GM21526 (cell line): ENCODE results near the gene SPDYE3.
"Not testable (repeated sequence)": the region's sequence is repeated elsewhere in the genome, so short reads cannot be mapped to it uniquely, and the experiment has no call there.

Experiments used
- ATAC-seq: cut with Tn5 transposase; IDR thresholded peaks from one replicate; pipeline ENCODE4 v1.9.1; 2021; ENCODE audit warnings: moderate library complexity; ENCODE audit not compliant: unreplicated experiment, low FRiP score

Gene SPDYE3

GRCh38 chr7:100307402-100307801 is at the start of gene SPDYE3:
SPDYE3 (plus strand) TSS chr7:100307702; CDS start chr7:100307886, 184 bp downstream.
- not testable (repeated sequence) for ATAC-seq

DNA sequence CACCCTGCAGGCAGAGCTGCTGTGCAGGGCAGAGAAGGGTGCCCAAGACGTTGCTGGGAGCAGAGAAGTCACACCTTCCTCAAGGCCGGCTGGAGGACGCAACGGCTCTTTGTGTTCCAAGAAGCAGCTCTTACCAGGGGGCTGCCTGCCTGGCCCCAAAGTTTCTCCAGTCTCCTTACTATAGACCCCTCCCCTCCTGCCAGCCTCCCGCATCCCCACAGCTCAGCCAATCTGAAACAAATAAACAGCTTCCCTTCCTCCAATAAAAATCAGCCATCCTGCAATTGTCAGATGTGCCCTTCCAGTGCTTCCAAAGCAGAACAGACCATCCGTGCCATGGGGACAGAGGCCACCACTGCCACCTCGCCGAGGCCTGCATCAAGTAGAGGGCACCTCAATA is 47.5 kb upstream of the SPDYE3 start:
- not testable (repeated sequence) for ATAC-seq

GRCh38 chr7:100262896-100263295 is 44.6 kb upstream of the SPDYE3 start:
- ATAC-seq: not testable (repeated sequence)

GRCh38 chr7:100264223-100264622 is 43.3 kb upstream of the SPDYE3 start:
- not testable (repeated sequence) for ATAC-seq

- not testable (repeated sequence) for ATAC-seq
Observed at GRCh38 chr7:100264669-100265165, 42.8 kb upstream of the SPDYE3 start.

DNA sequence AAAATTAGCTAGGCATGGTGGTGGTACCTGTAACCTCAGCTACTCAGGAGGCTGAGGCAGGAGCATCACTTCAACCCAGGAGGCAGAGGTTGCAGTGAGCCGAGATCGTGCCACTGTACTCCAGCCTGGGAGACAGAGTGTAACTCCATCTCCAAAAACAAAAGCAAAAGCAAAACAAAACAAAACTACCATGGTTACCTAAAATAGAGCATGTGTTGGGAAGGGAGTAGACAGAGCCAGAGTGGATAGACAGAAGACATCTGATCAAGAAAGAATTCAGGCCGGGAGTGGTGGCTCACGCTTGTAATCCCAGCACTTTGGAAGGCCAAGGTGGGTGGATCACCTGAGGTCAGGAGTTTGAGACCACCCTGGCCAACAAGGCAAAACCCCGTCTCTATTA is 41.7 kb upstream of the SPDYE3 start:
- not testable (repeated sequence) for ATAC-seq

GRCh38 chr7:100266576-100267354 is 40.7 kb upstream of the SPDYE3 start:
- ATAC-seq: no peak

DNA sequence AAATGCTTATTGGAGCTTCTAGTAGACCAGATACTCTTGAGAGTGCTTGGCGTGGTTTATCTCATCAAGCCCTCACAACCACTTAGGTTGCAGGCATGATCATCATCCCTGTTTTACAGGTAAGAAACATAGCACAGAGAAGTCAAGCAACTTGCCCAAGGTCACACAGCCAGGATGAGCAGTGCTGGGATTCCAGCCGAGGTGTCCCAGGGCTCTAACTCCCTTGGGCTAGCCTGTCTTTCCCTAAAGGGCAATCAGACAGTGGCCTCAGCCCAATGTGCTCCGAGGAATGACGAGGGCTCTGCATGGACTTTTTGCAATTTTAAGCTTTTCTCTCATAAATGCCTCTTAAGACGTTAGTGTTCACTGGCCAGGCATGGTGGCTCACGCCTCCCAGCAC is 39.9 kb upstream of the SPDYE3 start:
- no peak for ATAC-seq

GRCh38 chr7:100268882-100269281 is 38.6 kb upstream of the SPDYE3 start:
- not testable (repeated sequence) for ATAC-seq

GRCh38 chr7:100269306-100270045 is 38.0 kb upstream of the SPDYE3 start:
- not testable (repeated sequence) for ATAC-seq

GRCh38 chr7:100270046-100270918 is 37.2 kb upstream of the SPDYE3 start:
- not testable (repeated sequence) for ATAC-seq

DNA sequence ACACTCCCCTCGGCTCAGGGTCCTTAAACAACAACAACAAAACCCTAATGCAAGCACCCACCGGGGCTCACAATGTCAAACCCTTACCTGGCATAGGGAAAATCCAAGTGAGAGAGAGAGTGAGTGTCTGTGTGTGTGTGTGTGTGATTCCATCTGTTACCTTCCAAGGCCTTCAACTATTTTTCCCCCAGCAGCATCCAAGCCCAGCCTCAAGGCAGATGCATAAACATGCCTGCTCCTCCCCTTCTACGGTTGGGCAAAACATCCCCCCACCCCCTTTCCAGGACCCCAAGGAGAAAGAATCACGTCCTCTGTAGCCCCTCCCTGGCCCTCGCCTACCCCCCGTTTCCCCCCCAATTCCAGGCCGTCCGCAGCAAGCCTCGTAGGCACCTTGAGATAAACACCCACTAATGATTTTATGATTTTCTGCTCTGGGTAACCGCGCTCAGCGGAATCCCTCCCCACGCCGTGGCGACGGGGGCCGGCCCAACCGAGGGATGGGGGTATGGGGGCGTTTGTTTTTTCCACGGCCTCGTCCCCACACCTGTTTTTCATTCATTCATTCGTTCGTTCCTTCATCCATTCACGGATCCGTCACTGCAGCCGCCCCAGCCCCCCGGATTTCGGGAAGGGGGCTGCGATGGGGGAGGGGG is 36.4 kb upstream of the SPDYE3 start:
- ATAC-seq: not testable (repeated sequence)

DNA sequence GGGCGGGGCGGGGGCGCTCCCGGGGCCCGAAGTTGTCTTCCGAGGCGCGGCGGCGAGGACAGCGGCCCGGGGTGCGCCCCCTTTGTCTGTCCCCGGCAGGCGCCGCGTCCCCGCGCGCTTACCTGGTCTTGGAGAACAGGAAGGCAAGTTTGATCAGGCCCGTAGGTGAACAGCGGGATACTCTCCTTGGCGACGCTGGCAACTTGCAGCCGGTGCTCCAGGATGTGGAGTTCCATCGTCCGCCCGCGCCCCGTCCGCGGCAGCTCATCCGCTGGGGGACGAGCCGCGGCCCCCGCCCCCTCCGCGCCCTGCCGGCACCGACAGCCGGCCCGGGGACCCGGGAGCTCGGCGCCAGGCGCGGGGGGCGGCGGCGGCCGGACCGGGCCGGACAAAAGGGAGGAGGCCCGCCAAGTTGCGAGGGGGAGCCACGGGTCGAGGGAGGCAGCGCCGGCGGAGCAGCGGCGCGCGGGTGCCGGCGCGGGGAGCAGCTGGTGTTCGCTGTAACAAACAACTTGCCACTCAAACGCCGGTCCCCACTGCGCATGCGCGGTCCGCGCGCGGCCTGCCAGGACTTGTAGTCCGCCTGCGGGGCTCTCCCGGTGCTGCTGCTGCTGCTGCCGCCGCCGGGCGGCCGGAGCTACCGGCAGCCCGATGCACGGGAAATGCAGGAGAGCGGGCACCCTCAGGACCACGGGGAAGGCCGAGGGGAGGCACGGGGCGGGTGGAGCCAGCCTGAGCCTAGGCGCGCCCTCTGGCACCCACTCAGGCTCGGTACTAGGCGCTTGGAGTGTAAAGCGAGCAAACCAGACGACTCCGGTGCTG is 35.6 kb upstream of the SPDYE3 start:
- peak; percentile 77 for ATAC-seq

GRCh38 chr7:100272538-100272902 is 35.0 kb upstream of the SPDYE3 start:
- ATAC-seq: not testable (repeated sequence)

- ATAC-seq: no peak
Observed at GRCh38 chr7:100275120-100275519, 32.4 kb upstream of the SPDYE3 start.

GRCh38 chr7:100276126-100276525 is 31.4 kb upstream of the SPDYE3 start:
- not testable (repeated sequence) for ATAC-seq

GRCh38 chr7:100282069-100282608 is 25.4 kb upstream of the SPDYE3 start:
- not testable (repeated sequence) for ATAC-seq

GRCh38 chr7:100283147-100283546 is 24.4 kb upstream of the SPDYE3 start:
- ATAC-seq: not testable (repeated sequence)
